HG02759 (cell line): ENCODE measurements around the gene EFNA2.

Source experiments
- ATAC-seq: cut with Tn5 transposase; IDR thresholded peaks from one replicate; pipeline ENCODE4 v1.9.1; 2021; ENCODE audit warnings: mild to moderate bottlenecking, moderate library complexity; ENCODE audit not compliant: unreplicated experiment

EFNA2 gene

GRCh38 chr19:1259876-1260748, 25.6 kb upstream of the EFNA2 start:
- peak; percentile 13 for ATAC-seq

- ATAC-seq, result peak; percentile 67
Measured at GRCh38 chr19:1260749-1261537, 24.7 kb upstream of the EFNA2 start.

DNA sequence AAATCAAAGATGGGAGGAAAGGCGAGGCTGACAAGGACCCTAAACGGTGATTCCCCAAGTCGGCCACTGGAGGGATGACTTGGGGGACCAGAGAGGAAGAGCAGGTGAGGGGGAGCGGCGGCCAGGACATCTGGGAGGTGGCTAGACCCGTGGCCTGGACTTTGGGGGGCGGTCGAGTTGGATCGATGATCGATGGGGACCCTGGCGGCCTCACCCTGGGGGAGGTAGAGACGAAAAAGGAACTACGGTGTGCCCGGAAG, 24.2 kb upstream of the EFNA2 start:
- ATAC-seq, result no peak

GRCh38 chr19:1261798-1262622, 23.7 kb upstream of the EFNA2 start:
- no peak for ATAC-seq

DNA sequence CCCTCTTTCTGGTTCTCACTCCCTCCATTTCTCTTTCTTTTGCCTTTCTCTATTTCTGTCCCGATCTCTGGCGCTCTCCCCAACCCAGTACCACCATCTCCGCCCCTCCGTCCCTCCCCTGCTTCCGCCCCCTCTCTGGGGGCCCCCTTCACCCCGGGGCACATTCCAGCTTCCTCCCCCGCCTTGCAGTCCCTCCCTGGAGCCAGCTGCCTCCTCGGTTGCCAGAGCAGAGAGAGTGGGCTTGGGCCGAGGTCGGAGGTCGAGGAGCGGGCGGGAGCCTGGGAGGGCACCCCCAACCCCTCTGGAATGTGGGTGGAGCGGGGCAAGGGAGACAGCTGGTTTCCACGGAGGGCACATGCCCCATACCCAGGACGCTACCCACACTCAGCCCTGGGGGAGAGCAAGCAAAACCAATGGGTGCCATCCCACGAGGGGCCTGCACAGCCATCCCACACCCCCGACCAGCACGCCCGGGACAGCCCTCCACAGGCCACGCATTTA, 23.0 kb upstream of the EFNA2 start:
- no peak for ATAC-seq

DNA sequence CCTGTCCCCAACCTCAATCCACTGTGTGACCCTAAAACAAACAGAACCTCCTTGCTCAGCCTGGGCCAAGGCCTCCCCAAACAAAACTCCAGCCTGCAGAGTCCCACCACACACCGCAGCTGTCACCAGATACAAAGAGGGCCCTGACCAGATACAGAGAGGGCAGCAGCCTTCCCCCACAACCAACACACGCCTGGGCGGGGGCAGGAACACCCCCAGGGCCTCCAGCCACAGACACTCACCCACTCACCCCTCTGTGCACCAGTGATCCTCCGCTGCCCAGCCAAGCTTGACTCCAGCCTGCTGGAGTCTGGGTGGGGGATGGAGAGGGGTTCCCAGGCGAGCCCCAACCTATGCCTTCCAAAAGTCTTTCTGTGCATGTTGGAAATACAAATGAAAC, 22.5 kb upstream of the EFNA2 start:
- no peak for ATAC-seq

DNA sequence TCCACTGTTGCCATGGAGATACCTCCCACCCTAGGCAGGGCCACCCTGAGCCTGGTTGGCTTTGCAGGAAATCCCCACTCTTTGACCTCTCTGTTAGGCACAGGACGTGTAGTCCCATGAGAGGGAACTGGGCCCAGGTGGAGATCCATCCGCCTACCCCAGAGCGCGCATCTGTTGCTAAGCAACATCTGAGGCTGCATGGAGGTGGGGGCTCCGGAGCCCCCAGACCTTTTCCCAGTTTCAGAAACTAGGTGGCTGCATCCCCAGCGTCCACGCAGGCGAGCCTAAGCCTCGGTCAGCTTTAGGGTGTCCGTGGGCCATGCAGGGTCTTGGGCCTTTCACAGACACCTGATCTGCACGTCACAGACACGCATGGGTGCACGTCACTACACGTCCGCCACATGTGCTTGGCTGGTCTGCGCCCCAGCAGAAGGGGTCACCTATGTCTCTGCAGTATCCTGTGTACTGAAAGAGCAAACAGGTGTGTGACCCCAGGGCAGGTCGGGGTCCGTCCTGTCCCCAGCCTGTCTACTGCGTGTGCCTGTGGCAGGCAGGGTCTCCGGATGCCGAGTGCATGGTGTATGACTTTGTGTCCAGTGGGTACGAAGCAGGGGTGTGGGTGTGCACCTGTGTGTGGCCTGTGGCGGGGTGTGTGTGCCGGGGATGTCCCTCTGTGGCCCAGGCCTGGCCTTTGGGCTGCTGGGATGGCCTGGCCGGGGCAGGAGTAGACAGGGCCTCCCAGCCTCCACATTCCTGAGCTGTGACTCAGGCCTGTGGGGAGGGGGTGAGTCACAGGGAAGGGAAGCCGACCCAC, 20.7 kb upstream of the EFNA2 start:
- no peak for ATAC-seq

GRCh38 chr19:1265615-1266128, 20.0 kb upstream of the EFNA2 start:
- ATAC-seq, result no peak

DNA sequence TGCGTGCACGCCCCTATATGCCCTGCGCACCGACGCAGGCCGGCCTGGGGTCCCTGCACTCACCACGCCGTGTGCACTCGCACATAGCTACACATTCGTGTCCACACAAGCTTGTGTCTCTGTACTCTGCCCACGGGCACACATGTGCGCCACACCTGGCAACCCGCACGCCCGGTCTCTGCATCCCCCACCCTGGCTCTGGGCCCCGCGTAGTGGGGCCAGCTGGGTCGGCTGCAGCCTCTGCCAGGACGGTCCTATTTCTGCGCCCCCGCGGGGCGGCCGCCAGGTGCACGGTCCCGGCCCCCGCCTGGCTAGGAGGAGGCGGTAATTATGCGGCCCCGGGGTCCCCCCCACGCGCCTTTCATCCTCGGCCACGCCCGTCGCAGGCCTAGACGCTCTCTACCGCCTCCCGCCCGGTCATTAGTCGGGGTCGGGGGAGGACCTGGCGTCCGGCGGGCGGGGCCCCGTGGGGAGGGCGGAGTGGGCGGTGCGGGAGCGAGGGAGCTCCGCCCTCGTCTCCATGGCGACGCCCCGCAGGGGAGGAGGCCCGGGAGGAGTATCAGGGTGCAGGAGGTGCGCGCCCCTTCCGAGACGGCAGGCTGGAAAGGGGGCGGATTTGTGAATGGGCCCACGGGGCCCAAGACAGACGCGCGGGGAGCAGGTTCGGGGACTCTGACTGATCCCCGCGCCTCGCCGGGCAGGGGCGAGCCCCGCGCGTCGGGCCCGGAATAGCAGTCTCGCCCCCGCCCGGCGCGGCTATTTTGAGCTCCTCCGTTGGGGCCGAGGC, 19.4 kb upstream of the EFNA2 start:
- peak; percentile 38 for ATAC-seq

- peak; percentile 15 for ATAC-seq
Measured at GRCh38 chr19:1266916-1267476, 18.7 kb upstream of the EFNA2 start.

DNA sequence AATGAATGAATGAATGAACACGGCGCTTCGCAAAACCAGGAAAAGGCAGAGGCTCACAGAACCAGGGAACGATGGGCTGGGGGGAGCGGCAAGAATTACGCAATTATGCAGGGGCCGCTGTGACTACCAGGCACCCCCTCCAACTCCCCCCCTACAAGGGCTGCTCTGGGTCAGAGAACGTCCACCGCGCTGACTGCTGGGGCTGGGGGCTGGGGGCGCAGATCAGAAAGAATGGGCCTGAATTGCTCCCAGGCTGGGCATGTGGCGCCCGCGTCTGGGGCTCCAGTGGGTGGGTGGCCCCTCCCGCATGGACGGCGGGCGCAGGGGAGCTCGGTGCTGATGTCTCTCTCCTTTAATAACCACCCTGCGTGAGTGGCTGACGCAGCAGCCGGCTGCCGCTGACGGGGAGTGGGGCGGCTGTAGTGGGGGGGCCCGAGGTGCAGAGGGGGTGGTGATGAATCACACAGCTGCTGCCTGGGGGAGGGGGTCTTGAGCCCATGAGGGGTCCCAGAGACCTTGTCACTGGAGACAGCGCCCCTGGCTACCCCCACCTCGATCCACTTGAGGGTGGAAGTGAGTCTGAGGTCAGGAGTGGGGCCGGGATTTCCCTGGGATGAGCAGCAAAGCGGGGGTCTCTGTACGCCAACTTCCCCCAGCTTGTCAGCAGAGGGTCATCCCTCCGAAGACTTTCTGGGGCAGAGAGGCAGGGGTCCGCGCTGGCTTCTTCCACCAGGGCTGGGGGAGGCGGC, 18.0 kb upstream of the EFNA2 start:
- no peak for ATAC-seq

DNA sequence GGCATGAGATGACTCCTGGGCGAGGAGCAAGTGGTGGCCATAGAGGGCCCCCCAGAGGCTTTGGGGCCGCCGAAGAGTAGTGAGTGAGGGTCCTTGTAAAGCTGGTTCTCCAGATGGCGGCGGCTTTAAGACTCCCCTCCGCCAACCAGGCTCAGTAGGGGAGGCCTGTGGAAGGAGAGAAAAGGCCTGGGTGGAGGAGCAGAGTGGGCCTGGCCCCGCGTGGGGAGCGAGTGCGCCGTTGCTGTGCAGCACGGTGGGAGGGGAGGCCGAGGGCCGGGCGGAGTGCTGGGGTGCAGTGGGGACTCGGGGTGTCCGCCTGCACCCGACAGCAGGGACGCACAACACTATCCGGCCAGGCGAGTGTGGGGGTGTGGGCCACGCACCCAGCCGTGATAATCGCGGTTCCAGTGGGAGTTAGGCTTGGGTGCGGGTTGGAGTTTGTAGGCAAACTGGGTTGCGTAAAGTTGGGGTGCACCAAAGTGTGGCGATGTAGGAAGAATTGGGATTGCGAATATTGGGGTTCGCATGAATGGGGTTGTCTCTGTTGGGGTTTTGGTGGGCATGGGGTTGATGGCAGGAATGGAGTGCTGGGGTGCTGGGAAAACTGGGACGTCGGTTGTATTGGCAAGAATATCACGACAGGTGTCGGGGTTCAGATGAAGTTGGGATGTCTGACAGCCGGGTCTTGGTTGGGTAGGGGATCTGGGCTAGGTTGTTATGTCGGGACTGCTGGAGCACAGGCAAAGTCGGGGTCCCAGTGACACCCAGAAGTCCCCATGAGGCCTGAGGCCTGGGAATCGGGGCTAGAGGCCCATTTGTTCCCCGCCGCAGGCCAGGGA, 17.2 kb upstream of the EFNA2 start:
- ATAC-seq, result no peak

GRCh38 chr19:1269065-1269477, 16.6 kb upstream of the EFNA2 start, which contains the start of gene CIRBP:
Gene CIRBP, plus strand, starts transcription at chr19:1269332. Its CDS starts 1,602 bp downstream, at chr19:1270934.
- peak; percentile 54 for ATAC-seq

DNA sequence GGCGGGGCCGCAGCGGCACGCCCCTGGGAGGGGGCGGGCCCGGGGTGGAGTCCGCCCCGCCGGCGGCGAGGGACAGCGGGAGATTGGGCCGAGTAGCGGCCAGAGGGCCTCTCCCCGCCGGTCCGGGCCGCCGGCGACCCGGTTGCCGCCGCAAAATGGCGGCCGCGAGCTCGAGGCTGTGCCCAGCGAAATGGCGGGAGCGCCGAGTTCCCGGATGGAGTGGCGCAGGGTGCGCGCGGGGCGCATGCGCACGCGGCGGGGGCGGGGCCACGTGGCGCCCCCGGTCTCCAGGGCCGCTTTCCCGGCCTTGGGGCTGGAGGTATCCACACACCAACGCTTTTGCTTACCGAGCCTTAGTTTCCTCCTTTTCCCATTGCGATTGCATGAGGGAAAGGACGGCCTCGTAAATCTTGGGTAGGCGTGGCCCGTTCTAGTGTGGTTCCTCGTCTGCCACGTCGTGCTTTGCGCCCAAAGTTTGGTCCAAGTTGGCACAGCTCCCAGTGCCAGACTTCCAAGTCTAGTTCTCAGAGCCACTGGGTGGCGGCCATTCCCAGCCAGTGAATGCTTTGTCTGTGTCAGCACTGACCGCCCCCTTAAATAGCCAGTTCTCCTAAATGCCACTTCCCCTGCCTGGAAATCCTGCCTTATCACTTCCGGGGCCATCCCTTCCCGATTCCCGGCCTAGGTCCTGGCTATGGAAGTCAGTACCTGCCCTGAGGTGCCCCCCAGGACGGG, 16.0 kb upstream of the EFNA2 start:
- ATAC-seq, result peak; percentile 37

GRCh38 chr19:1270213-1270853, 15.3 kb upstream of the EFNA2 start:
- no peak for ATAC-seq

- no peak for ATAC-seq
Measured at GRCh38 chr19:1270854-1271527, 14.7 kb upstream of the EFNA2 start.
